ENCODE data around the gene ARID1B. TPM values are rescaled to one million over a fixed set of nuclear protein-coding genes. Genes with fewer than 3 reads are reported as not detected.

Gene ARID1B
- total RNA-seq, 1 experiment from 2014 or later, result 60.3 TPM

GRCh38 chr6:157121897-157122296 lies 344.7 kb downstream of the ARID1B start:
- ChIA-PET POLR2A (no interaction called here), CTCF (no interaction called here)
- no peaks in the 10 kb centered on the region for H3K27me3 Mint-ChIP-seq (ENCODE audit: low read depth)
- DNase-seq (ENCODE audit: low spot score) (no peak), ATAC-seq (no peak)
- no peak overlapping the region for H3K27ac Mint-ChIP-seq
- no peaks in the 10 kb centered on the region for H3K9me3 Mint-ChIP-seq
- H3K4me3 Mint-ChIP-seq, result no peak overlapping the region
- TF ChIP-seq E2F4 (CRISPR knock-in tag; IDR thresholded peaks at IDR 0.05; ENCODE audit: borderline replicate concordance, low read depth) (no peak), ZNF416 (CRISPR knock-in tag; IDR thresholded peaks at IDR 0.05) (no peak), ZNF317 (CRISPR knock-in tag; IDR thresholded peaks at IDR 0.05; ENCODE audit: borderline replicate concordance, low read depth) (no peak), FOXK1 (CRISPR knock-in tag; IDR thresholded peaks at IDR 0.05) (no peak), FOXJ3 (CRISPR knock-in tag; IDR thresholded peaks at IDR 0.05; ENCODE audit: borderline replicate concordance) (no peak), PREB (CRISPR knock-in tag; IDR thresholded peaks at IDR 0.05; ENCODE audit: borderline replicate concordance) (no peak), ZNF219 (CRISPR knock-in tag; IDR thresholded peaks at IDR 0.05; ENCODE audit: borderline replicate concordance) (no peak), TP53 (CRISPR knock-in tag; IDR thresholded peaks at IDR 0.05) (no peak), FOXP1 (CRISPR knock-in tag; IDR thresholded peaks at IDR 0.05; ENCODE audit: borderline replicate concordance) (no peak), SP1 (CRISPR knock-in tag; conservative IDR thresholded peaks at IDR 0.05) (no peak), KAT7 (CRISPR knock-in tag; IDR thresholded peaks at IDR 0.05; ENCODE audit: borderline replicate concordance) (no peak), EMX1 (CRISPR knock-in tag; IDR thresholded peaks at IDR 0.05) (no peak), ZNF121 (CRISPR knock-in tag; IDR thresholded peaks at IDR 0.05) (no peak), TEAD4 (CRISPR knock-in tag; IDR thresholded peaks at IDR 0.05) (no peak), NFE2L1 (CRISPR knock-in tag; IDR thresholded peaks at IDR 0.05) (no peak), MAX (CRISPR knock-in tag; IDR thresholded peaks at IDR 0.05) (no peak), SMAD3 (CRISPR knock-in tag; IDR thresholded peaks at IDR 0.05; ENCODE audit: borderline replicate concordance) (no peak), NFYB (CRISPR knock-in tag; conservative IDR thresholded peaks at IDR 0.05; ENCODE audit: low read depth) (no peak)
- TF ChIP-seq, protein P1, sequence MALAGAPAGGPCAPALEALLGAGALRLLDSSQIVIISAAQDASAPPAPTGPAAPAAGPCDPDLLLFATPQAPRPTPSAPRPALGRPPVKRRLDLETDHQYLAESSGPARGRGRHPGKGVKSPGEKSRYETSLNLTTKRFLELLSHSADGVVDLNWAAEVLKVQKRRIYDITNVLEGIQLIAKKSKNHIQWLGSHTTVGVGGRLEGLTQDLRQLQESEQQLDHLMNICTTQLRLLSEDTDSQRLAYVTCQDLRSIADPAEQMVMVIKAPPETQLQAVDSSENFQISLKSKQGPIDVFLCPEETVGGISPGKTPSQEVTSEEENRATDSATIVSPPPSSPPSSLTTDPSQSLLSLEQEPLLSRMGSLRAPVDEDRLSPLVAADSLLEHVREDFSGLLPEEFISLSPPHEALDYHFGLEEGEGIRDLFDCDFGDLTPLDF (CRISPR knock-in tag; IDR thresholded peaks at IDR 0.05), result no peak
- TF ChIP-seq, protein P2, sequence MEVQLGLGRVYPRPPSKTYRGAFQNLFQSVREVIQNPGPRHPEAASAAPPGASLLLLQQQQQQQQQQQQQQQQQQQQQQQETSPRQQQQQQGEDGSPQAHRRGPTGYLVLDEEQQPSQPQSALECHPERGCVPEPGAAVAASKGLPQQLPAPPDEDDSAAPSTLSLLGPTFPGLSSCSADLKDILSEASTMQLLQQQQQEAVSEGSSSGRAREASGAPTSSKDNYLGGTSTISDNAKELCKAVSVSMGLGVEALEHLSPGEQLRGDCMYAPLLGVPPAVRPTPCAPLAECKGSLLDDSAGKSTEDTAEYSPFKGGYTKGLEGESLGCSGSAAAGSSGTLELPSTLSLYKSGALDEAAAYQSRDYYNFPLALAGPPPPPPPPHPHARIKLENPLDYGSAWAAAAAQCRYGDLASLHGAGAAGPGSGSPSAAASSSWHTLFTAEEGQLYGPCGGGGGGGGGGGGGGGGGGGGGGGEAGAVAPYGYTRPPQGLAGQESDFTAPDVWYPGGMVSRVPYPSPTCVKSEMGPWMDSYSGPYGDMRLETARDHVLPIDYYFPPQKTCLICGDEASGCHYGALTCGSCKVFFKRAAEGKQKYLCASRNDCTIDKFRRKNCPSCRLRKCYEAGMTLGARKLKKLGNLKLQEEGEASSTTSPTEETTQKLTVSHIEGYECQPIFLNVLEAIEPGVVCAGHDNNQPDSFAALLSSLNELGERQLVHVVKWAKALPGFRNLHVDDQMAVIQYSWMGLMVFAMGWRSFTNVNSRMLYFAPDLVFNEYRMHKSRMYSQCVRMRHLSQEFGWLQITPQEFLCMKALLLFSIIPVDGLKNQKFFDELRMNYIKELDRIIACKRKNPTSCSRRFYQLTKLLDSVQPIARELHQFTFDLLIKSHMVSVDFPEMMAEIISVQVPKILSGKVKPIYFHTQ (CRISPR knock-in tag; IDR thresholded peaks at IDR 0.05), result no peak
- no peaks in the 10 kb centered on the region for H3K36me3 Mint-ChIP-seq
- peaks cover 26% of the 10 kb centered on the region for H3K4me1 Mint-ChIP-seq

DNA sequence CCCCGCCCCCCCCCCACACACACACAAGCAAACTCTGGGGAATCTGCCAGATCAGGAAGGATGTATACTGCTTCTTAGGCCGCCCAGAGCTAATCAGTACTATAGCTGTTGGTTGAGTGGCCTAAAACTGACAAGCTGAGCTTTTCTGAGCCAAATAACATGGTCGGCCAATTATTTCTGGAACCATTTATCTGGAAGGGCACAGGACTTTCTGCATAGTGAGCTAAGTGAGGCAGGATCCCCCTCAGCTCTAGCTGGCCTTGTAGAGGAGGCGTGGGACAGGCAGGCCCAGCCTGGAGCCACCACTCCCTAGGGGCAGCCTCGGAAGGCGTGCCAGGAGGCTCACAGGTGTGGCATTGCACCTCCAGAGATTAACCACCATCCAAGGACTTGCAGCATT lies 346.1 kb downstream of the ARID1B start:
- no peak overlapping the region for H3K4me3 Mint-ChIP-seq
- DNase-seq (ENCODE audit: low spot score) (no peak), ATAC-seq (no peak)
- H3K4me1 Mint-ChIP-seq, result peaks cover 17% of the 10 kb centered on the region
- ChIA-PET CTCF (no interaction called here), POLR2A (no interaction called here)
- 0 out of 2 replicates have a peak, but pooled peaks cover 2% of the 10 kb centered on the region for H3K36me3 Mint-ChIP-seq
- H3K27me3 Mint-ChIP-seq (ENCODE audit: low read depth), result no peaks in the 10 kb centered on the region
- H3K9me3 Mint-ChIP-seq, result no peaks in the 10 kb centered on the region
- H3K27ac Mint-ChIP-seq, result no peak overlapping the region
- TF ChIP-seq RORB (CRISPR knock-in tag; IDR thresholded peaks at IDR 0.05), result no peak
- no peak for TF ChIP-seq CTCF (IDR thresholded peaks at IDR 0.05)
- TF ChIP-seq RELA (CRISPR knock-in tag; IDR thresholded peaks at IDR 0.05; ENCODE audit: borderline replicate concordance), result no peak
- no peak for TF ChIP-seq FOXP4 (CRISPR knock-in tag; IDR thresholded peaks at IDR 0.05)
- TF ChIP-seq, protein P3, sequence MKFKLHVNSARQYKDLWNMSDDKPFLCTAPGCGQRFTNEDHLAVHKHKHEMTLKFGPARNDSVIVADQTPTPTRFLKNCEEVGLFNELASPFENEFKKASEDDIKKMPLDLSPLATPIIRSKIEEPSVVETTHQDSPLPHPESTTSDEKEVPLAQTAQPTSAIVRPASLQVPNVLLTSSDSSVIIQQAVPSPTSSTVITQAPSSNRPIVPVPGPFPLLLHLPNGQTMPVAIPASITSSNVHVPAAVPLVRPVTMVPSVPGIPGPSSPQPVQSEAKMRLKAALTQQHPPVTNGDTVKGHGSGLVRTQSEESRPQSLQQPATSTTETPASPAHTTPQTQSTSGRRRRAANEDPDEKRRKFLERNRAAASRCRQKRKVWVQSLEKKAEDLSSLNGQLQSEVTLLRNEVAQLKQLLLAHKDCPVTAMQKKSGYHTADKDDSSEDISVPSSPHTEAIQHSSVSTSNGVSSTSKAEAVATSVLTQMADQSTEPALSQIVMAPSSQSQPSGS (CRISPR knock-in tag; IDR thresholded peaks at IDR 0.05; ENCODE audit: borderline replicate concordance, low read depth), result no peak
- TF ChIP-seq KAT7 (CRISPR knock-in tag; IDR thresholded peaks at IDR 0.05; ENCODE audit: borderline replicate concordance), result no peak
- TF ChIP-seq JUN (CRISPR knock-in tag; IDR thresholded peaks at IDR 0.05), result no peak
